DND-41 (cell line): ENCODE results near the gene RASA4B.
A peak's percentile ranks its signal among the peaks of the same experiment; 100 is the strongest.

Source experiments
- ATAC-seq: fragments of 200-7000 bp; cut with Tn5 transposase; 3 replicates; pipeline ENCODE4 v1.9.1; 2021; ENCODE audit warnings: low read depth; ENCODE audit not compliant: insufficient read depth
- DNase-seq: peaks from one replicate; pipeline ENCODE4 v3.0.0-alpha.2; 2020
- H2AFZ ChIP-seq: 2 replicates; pipeline ENCODE4 v1.6.0; 2012; ENCODE audit warnings: low read depth, low read length
- H3K27ac ChIP-seq: 2 replicates; pipeline ENCODE4 v1.5.1; 2012; ENCODE audit warnings: low read length, inconsistent platforms
- H3K27me3 ChIP-seq: fragments of 200-600 bp; sonication (generic); 2 replicates; pipeline ENCODE4 v1.6.0; 2012; ENCODE audit warnings: low read length, mild to moderate bottlenecking, inconsistent platforms; ENCODE audit not compliant: insufficient read depth, poor library complexity
- H3K36me3 ChIP-seq: 2 replicates; pipeline ENCODE4 v1.5.1; 2012; ENCODE audit warnings: low read length, inconsistent platforms; ENCODE audit not compliant: insufficient read depth
- H3K4me1 ChIP-seq: 2 replicates; pipeline ENCODE4 v1.5.1; 2012; ENCODE audit warnings: mild to moderate bottlenecking, low read length; ENCODE audit not compliant: insufficient read depth
- H3K4me2 ChIP-seq: 2 replicates; pipeline ENCODE4 v1.6.0; 2012; ENCODE audit warnings: mild to moderate bottlenecking, moderate library complexity, low read length, inconsistent platforms; ENCODE audit not compliant: insufficient read depth
- H3K4me3 ChIP-seq, 2 experiments: fragments of 200-600 bp in 1 of 2; shearing (Covaris generic) in 1 of 2; 2 replicates each; pipeline ENCODE4 v1.5.1; 2012 to 2016; ENCODE audit warnings: inconsistent platforms in 2 of 2, low read length in 2 of 2, mild to moderate bottlenecking in 2 of 2, low read depth in 1 of 2, moderate library complexity in 1 of 2
- H3K79me2 ChIP-seq: 2 replicates; pipeline ENCODE4 v1.6.0; 2012; ENCODE audit warnings: low read length, inconsistent platforms; ENCODE audit not compliant: insufficient read depth
- H3K9ac ChIP-seq: 2 replicates; pipeline ENCODE4 v1.6.0; 2012; ENCODE audit warnings: low read depth, mild to moderate bottlenecking, inconsistent platforms, low read length, moderate library complexity
- H3K9me3 ChIP-seq: 2 replicates; pipeline ENCODE4 v1.5.1; 2012; ENCODE audit warnings: low read length, moderate library complexity, mild to moderate bottlenecking, inconsistent platforms; ENCODE audit not compliant: insufficient read depth, severe bottlenecking
- H4K20me1 ChIP-seq: 2 replicates; pipeline ENCODE4 v1.6.0; 2012; ENCODE audit warnings: low read length; ENCODE audit not compliant: insufficient read depth
- CTCF ChIP-seq: IDR thresholded peaks from 2 replicates; pipeline ENCODE4 v1.5.1; 2012; ENCODE audit warnings: borderline replicate concordance, low read length, moderate library complexity, mild to moderate bottlenecking; ENCODE audit not compliant: poor library complexity, severe bottlenecking; ENCODE audit errors: extremely low read depth
- EZH2 ChIP-seq: IDR thresholded peaks from 3 replicates; pipeline ENCODE4 v1.6.1; 2012; ENCODE audit warnings: borderline replicate concordance, low read depth, mild to moderate bottlenecking, moderate library complexity, low read length, inconsistent platforms; ENCODE audit not compliant: severe bottlenecking

Gene RASA4B

GRCh38 chr7:102436118-102436517 lies 81.5 kb downstream of the RASA4B start:
- H3K79me2 ChIP-seq = no peaks in the 10 kb centered on the region
- H2AFZ ChIP-seq = no peak overlapping the region
- DNase-seq = no peak
- H3K27ac ChIP-seq = no peak overlapping the region
- TF ChIP-seq EZH2 (no peak), CTCF (no peak)
- no peak overlapping the region for H3K9ac ChIP-seq
- H3K36me3 ChIP-seq = no peaks in the 10 kb centered on the region
- H3K27me3 ChIP-seq = no peaks in the 10 kb centered on the region
- 0 out of 2 replicates have a peak, but pooled peaks cover 3% of the 10 kb centered on the region for H4K20me1 ChIP-seq
- no peak for ATAC-seq
- H3K4me2 ChIP-seq = no peak overlapping the region
- H3K4me1 ChIP-seq = peaks cover 20% of the 10 kb centered on the region
- no peaks in the 10 kb centered on the region for H3K9me3 ChIP-seq
- H3K4me3 ChIP-seq = no peak overlapping the region

GRCh38 chr7:102434039-102434486 lies 83.5 kb downstream of the RASA4B start:
- Histone ChIP-seq H3K27me3 (no peaks in the 10 kb centered on the region), H3K9ac (peak overlapping the region; percentile 80), H3K36me3 (no peaks in the 10 kb centered on the region), H3K27ac (no peak overlapping the region), H3K4me2 (peak overlapping the region; percentile 76), H4K20me1 (0 out of 2 replicates have a peak, but pooled peaks cover 3% of the 10 kb centered on the region), H3K4me1 (peaks cover 20% of the 10 kb centered on the region), H3K79me2 (no peaks in the 10 kb centered on the region), H3K4me3 (peak overlapping the region; percentile 41 to 64; a peak in 3 of 4 replicates), H2AFZ (peak overlapping the region; percentile 71), H3K9me3 (no peaks in the 10 kb centered on the region)
- peak; percentile 40 for ATAC-seq
- no peak for TF ChIP-seq EZH2
- no peak for TF ChIP-seq CTCF
- DNase-seq = peak; percentile 36

- Histone ChIP-seq H3K9me3 (no peaks in the 10 kb centered on the region), H3K4me2 (peak within 1 kb of the TSS; percentile 76), H4K20me1 (0 out of 2 replicates have a peak, but pooled peaks cover 3% of the 10 kb centered on the region), H3K9ac (peak within 1 kb of the TSS; percentile 80), H2AFZ (peak within 1 kb of the TSS; percentile 71), H3K79me2 (no peaks in the 10 kb centered on the region), H3K4me1 (peaks cover 20% of the 10 kb centered on the region), H3K27ac (peak within 1 kb of the TSS; percentile 59; the same call in 1 of the 2 replicates), H3K4me3 (peak within 1 kb of the TSS; percentile 41 to 64; a peak in 3 of 4 replicates), H3K27me3 (no peaks in the 10 kb centered on the region), H3K36me3 (no peaks in the 10 kb centered on the region)
- peak; percentile 85 for ATAC-seq
- TF ChIP-seq CTCF = no peak
- TF ChIP-seq EZH2 = no peak
- DNase-seq = peak; percentile 84
Observed at GRCh38 chr7:102433219-102434038, 84.1 kb downstream of the RASA4B start, which contains the start of gene ORAI2. Gene ORAI2, plus strand, starts transcription at chr7:102433575. Its CDS starts 5,382 bp downstream, at chr7:102438957.
